ENCODE results near the gene VPS13D. TPM values are rescaled to one million over a fixed set of nuclear protein-coding genes. Genes with fewer than 3 reads are reported as not detected.

VPS13D gene
- total and polyA plus RNA-seq, 2 experiments from 2014 or later: 10.7 to 34.9 TPM

DNA sequence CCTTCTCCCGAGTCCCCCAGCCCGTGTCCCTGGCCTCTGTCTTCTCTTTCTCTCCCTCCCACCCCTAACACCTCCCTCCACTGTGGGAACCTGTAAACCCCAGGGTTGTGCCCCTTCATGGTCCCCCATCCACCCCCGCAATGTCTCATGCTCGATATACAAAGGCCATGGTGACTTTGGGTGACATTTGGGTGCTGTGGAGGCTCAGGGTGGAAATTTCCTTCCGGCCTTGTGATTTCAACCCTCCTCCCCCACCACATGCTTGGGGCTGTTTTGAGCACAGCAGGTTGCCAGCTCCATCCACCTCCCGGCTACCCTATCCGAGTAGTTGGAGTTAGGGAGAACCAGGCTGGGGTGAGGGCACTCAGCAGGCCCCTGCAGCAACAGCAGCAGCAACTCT lies 25.7 kb upstream of the VPS13D start (continued):
- TF ChIP-seq, protein P1, sequence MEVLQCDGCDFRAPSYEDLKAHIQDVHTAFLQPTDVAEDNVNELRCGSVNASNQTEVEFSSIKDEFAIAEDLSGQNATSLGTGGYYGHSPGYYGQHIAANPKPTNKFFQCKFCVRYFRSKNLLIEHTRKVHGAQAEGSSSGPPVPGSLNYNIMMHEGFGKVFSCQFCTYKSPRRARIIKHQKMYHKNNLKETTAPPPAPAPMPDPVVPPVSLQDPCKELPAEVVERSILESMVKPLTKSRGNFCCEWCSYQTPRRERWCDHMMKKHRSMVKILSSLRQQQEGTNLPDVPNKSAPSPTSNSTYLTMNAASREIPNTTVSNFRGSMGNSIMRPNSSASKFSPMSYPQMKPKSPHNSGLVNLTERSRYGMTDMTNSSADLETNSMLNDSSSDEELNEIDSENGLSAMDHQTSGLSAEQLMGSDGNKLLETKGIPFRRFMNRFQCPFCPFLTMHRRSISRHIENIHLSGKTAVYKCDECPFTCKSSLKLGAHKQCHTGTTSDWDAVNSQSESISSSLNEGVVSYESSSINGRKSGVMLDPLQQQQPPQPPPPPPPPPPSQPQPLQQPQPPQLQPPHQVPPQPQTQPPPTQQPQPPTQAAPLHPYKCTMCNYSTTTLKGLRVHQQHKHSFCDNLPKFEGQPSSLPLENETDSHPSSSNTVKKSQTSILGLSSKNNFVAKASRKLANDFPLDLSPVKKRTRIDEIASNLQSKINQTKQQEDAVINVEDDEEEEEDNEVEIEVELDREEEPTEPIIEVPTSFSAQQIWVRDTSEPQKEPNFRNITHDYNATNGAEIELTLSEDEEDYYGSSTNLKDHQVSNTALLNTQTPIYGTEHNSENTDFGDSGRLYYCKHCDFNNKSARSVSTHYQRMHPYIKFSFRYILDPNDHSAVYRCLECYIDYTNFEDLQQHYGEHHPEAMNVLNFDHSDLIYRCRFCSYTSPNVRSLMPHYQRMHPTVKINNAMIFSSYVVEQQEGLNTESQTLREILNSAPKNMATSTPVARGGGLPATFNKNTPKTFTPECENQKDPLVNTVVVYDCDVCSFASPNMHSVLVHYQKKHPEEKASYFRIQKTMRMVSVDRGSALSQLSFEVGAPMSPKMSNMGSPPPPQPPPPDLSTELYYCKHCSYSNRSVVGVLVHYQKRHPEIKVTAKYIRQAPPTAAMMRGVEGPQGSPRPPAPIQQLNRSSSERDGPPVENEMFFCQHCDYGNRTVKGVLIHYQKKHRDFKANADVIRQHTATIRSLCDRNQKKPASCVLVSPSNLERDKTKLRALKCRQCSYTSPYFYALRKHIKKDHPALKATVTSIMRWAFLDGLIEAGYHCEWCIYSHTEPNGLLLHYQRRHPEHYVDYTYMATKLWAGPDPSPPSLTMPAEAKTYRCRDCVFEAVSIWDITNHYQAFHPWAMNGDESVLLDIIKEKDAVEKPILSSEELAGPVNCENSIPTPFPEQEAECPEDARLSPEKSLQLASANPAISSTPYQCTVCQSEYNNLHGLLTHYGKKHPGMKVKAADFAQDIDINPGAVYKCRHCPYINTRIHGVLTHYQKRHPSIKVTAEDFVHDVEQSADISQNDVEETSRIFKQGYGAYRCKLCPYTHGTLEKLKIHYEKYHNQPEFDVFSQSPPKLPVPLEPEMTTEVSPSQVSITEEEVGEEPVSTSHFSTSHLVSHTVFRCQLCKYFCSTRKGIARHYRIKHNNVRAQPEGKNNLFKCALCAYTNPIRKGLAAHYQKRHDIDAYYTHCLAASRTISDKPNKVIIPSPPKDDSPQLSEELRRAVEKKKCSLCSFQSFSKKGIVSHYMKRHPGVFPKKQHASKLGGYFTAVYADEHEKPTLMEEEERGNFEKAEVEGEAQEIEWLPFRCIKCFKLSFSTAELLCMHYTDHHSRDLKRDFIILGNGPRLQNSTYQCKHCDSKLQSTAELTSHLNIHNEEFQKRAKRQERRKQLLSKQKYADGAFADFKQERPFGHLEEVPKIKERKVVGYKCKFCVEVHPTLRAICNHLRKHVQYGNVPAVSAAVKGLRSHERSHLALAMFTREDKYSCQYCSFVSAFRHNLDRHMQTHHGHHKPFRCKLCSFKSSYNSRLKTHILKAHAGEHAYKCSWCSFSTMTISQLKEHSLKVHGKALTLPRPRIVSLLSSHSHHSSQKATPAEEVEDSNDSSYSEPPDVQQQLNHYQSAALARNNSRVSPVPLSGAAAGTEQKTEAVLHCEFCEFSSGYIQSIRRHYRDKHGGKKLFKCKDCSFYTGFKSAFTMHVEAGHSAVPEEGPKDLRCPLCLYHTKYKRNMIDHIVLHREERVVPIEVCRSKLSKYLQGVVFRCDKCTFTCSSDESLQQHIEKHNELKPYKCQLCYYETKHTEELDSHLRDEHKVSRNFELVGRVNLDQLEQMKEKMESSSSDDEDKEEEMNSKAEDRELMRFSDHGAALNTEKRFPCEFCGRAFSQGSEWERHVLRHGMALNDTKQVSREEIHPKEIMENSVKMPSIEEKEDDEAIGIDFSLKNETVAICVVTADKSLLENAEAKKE (CRISPR knock-in tag; IDR thresholded peaks at IDR 0.05): no peak
- no peak for TF ChIP-seq JUNB (IDR thresholded peaks at IDR 0.05; ENCODE audit: unreplicated experiment)
- TF ChIP-seq POLR2AphosphoS5 (IDR thresholded peaks at IDR 0.05; ENCODE audit: low read depth): no peak
- TF ChIP-seq, protein P2, sequence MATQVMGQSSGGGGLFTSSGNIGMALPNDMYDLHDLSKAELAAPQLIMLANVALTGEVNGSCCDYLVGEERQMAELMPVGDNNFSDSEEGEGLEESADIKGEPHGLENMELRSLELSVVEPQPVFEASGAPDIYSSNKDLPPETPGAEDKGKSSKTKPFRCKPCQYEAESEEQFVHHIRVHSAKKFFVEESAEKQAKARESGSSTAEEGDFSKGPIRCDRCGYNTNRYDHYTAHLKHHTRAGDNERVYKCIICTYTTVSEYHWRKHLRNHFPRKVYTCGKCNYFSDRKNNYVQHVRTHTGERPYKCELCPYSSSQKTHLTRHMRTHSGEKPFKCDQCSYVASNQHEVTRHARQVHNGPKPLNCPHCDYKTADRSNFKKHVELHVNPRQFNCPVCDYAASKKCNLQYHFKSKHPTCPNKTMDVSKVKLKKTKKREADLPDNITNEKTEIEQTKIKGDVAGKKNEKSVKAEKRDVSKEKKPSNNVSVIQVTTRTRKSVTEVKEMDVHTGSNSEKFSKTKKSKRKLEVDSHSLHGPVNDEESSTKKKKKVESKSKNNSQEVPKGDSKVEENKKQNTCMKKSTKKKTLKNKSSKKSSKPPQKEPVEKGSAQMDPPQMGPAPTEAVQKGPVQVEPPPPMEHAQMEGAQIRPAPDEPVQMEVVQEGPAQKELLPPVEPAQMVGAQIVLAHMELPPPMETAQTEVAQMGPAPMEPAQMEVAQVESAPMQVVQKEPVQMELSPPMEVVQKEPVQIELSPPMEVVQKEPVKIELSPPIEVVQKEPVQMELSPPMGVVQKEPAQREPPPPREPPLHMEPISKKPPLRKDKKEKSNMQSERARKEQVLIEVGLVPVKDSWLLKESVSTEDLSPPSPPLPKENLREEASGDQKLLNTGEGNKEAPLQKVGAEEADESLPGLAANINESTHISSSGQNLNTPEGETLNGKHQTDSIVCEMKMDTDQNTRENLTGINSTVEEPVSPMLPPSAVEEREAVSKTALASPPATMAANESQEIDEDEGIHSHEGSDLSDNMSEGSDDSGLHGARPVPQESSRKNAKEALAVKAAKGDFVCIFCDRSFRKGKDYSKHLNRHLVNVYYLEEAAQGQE (IDR thresholded peaks at IDR 0.05; ENCODE audit: unreplicated experiment): no peak
- TF ChIP-seq ZNF331 (CRISPR knock-in tag; IDR thresholded peaks at IDR 0.05; ENCODE audit: low read depth): no peak
- TF ChIP-seq EZH2 (IDR thresholded peaks at IDR 0.05; ENCODE audit: low read depth, unreplicated experiment): no peak
- TF ChIP-seq STAT1 (IDR thresholded peaks at IDR 0.05; ENCODE audit: unreplicated experiment): no peak
- TF ChIP-seq EZH2phosphoT487 (IDR thresholded peaks at IDR 0.05; ENCODE audit: unreplicated experiment): no peak
- TF ChIP-seq, protein P3, sequence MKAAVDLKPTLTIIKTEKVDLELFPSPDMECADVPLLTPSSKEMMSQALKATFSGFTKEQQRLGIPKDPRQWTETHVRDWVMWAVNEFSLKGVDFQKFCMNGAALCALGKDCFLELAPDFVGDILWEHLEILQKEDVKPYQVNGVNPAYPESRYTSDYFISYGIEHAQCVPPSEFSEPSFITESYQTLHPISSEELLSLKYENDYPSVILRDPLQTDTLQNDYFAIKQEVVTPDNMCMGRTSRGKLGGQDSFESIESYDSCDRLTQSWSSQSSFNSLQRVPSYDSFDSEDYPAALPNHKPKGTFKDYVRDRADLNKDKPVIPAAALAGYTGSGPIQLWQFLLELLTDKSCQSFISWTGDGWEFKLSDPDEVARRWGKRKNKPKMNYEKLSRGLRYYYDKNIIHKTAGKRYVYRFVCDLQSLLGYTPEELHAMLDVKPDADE (IDR thresholded peaks at IDR 0.05): no peak
- no peak for TF ChIP-seq CREB1 (CRISPR knock-in tag; IDR thresholded peaks at IDR 0.05; ENCODE audit: low read depth)
- TF ChIP-seq, protein P4, sequence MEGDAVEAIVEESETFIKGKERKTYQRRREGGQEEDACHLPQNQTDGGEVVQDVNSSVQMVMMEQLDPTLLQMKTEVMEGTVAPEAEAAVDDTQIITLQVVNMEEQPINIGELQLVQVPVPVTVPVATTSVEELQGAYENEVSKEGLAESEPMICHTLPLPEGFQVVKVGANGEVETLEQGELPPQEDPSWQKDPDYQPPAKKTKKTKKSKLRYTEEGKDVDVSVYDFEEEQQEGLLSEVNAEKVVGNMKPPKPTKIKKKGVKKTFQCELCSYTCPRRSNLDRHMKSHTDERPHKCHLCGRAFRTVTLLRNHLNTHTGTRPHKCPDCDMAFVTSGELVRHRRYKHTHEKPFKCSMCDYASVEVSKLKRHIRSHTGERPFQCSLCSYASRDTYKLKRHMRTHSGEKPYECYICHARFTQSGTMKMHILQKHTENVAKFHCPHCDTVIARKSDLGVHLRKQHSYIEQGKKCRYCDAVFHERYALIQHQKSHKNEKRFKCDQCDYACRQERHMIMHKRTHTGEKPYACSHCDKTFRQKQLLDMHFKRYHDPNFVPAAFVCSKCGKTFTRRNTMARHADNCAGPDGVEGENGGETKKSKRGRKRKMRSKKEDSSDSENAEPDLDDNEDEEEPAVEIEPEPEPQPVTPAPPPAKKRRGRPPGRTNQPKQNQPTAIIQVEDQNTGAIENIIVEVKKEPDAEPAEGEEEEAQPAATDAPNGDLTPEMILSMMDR (conservative IDR thresholded peaks at IDR 0.05; ENCODE audit: low read depth in 2 of 2): no peak

All from GM23338 (cell line).